ENCODE data around the gene KCNE5.
"Not testable (repeated sequence)": the region's sequence is repeated elsewhere in the genome, so short reads cannot be mapped to it uniquely, and the experiment has no call there.

The KCNE5 gene

GRCh38 chrX:109624641-109625616 is at the start of gene KCNE5:
Gene KCNE5, minus strand, starts transcription at chrX:109625172. Its CDS starts 152 bp downstream, at chrX:109625020.
- DNase-seq = no peak

- DNase-seq = no peak
Observed at GRCh38 chrX:109672239-109672638, 47.3 kb upstream of the KCNE5 start.

DNA sequence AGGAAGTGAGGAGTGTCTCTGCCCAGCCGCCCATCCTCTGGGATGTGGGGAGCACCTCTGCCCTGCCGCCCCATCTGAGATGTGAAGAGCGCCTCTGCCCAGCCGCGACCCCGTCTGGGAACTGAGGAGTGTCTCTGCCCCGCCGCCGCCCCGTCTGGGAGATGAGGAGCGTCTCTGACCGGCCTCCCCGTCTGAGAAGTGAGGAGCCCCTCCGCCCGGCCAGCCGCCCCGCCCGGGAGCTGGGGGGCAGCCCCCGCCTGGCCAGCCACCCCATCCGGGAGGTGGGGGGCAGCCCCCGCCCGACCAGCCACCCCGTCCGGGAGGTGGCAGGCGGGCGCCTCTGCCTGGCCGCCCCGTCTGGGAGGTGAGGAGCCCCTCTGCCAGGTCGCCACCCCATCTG is 46.2 kb upstream of the KCNE5 start:
- DNase-seq = not testable (repeated sequence)

DNA sequence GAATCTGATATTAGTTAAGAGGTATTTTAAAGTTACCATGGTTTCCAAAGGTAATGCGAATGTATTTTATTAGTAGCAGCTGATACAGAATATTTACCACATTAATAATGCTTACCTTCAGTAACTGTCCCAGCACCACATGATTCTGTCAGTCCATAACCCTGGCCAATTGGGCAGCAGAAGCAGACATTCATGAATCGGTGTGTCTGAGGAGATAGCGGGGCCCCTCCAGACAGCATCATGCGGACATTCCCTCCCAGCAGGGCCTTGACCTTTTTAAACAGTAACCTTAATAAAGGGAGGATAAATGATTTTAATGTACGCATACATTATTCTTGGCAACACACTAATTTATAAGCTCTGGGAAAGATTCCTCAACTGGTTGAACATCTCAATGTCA is 43.0 kb upstream of the KCNE5 start:
- DNase-seq = no peak

- peak; percentile 1 for DNase-seq
Observed at GRCh38 chrX:109660435-109661143, 35.6 kb upstream of the KCNE5 start.

- no peak for DNase-seq
Observed at GRCh38 chrX:109658391-109658790, 33.4 kb upstream of the KCNE5 start.

GRCh38 chrX:109657364-109657763 is 32.4 kb upstream of the KCNE5 start:
- DNase-seq = not testable (repeated sequence)

GRCh38 chrX:109656774-109657173 is 31.8 kb upstream of the KCNE5 start:
- DNase-seq = no peak

- DNase-seq = no peak
Observed at GRCh38 chrX:109655502-109656201, 30.7 kb upstream of the KCNE5 start.

DNA sequence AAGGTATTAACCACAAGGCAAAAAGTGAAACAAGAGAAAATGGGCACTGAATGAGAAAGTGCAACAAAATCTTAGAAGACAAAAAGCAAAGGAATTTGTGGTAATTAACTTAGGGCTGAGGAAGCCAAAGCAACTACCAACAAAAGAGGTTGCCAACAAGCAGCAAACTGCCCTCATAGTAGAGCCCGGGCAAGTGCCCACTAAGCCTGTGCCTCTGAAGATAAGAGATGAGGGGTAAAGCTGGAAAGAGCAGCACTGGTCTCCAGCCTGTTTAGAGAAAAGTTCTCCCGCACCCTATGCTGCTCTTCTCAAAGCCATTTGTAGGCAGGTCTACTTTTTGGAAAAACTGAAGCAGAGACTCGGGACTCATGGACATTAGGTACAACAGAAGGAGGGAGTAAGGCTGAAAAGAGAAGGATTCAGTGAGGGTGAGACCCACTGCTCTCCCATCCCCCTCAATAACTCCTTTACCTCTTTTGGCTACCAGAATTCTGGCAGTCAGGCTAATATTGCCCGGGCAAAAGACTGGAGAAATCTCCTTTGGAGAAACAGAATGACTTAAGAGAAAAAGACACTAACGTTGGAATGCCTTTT is 29.6 kb upstream of the KCNE5 start:
- no peak for DNase-seq

DNA sequence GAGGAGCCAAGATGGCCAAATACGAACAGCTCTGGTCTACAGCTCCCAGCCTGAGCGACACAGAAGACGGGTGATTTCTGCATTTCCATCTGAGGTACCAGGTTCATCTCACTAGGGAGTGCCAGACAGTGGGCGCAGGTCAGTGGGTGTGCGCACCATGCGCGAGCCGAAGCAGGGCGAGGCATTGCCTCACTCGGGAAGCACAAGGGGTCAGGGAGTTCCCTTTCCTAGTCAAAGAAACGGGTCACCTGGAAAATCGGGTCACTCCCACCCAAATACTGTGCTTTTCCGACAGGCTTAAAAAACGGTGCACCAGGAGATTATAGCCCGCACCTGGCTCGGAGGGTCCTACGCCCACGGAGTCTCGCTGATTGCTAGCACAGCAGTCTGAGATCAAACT is 19.7 kb upstream of the KCNE5 start:
- not testable (repeated sequence) for DNase-seq

DNA sequence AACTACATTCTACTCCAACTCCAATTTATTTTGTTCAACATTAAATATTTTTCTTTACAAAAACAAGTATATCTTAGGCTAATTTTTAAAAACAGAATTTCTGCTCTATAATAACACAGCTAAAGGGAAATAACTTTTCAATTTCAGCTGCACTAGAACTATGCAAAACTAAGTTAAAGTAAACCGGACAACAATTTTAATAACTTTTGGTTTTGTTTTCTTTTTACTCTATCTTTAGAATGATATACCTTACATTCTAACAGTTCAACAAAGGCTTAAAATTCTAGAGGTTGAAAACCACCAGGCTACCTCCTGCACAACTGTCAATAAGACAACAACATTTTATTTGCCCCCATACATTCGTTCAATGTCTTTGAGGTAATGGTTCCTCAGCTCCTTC is 18.7 kb upstream of the KCNE5 start:
- DNase-seq = no peak

- no peak for DNase-seq
Observed at GRCh38 chrX:109638158-109638557, 13.2 kb upstream of the KCNE5 start.

GRCh38 chrX:109637477-109637876 is 12.5 kb upstream of the KCNE5 start:
- DNase-seq = not testable (repeated sequence)

- peak; percentile 11 for DNase-seq
Observed at GRCh38 chrX:109635146-109635545, 10.2 kb upstream of the KCNE5 start.

- peak; percentile 10 for DNase-seq
Observed at GRCh38 chrX:109632906-109633504, 8.0 kb upstream of the KCNE5 start.

DNA sequence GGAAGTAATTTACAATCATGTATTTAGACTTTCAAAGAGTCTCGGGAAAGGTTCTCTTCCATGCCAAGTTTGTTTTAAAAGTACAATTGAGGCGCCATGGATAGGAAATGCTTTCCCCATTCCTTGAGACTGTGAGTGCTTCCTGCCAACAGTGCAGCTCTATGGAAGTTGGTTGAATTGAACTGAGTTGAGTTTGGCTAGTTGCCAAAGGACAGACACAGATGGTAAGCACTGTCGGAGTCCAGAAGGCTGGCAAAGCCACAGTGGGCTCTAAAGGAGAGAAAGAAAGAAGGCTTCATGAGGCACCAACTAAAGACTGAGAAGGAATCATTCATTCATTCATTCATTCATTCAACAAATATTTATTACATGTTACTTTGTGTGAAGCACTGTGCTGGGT is 4.3 kb upstream of the KCNE5 start:
- no peak for DNase-seq

DNA sequence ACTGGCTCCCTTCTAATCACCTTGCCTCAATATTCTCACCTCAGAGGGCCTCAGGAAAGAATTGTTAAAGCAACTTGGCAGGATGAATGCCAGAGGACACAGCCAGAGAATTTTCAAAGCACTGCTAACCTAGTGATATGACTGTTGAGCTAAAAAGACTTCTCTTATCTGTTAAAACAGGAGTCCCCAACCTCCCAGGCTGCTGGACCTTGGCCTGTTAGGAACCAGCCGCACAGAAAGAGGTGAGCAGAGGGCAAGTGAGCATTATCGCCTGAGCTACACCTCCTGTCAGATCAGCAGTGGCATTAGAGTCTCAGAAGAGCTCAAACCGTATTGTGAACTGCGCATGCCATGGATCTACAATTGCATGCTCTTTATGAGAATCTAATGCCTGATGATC is 1.7 kb upstream of the KCNE5 start:
- DNase-seq = no peak

GRCh38 chrX:109623997-109624396 is 975 bp downstream of the KCNE5 start:
- no peak for DNase-seq

GRCh38 chrX:109622270-109622669 is 2.7 kb downstream of the KCNE5 start:
- DNase-seq = no peak

GRCh38 chrX:109619771-109620170 is 5.2 kb downstream of the KCNE5 start:
- no peak for DNase-seq

- DNase-seq = no peak
Observed at GRCh38 chrX:109614951-109615350, 10.0 kb downstream of the KCNE5 start.

GRCh38 chrX:109601486-109601885 is 23.5 kb downstream of the KCNE5 start:
- DNase-seq = no peak

Measured in fibroblast of skin of right quadriceps (primary cell).